Glomerular endothelial cell (primary cell): ENCODE data around the gene HNRNPH1. TPM values are rescaled to one million over a fixed set of nuclear protein-coding genes. Genes with fewer than 3 reads are reported as not detected.
"Not testable (repeated sequence)": the region's sequence is repeated elsewhere in the genome, so short reads cannot be mapped to it uniquely, and the experiment has no call there.

Experiments used
- DNase-seq: peaks from one replicate; pipeline ENCODE4 v3.0.0-alpha.2; 2011; ENCODE audit warnings: low read depth, low spot score; ENCODE audit errors: extremely low read depth
- total RNA-seq: library from RNA; depleted of rRNA; stranded (reverse); fragments of >200 nt; gene quantifications from 2 replicates; pipeline ENCODE4 v1.2.3, GENCODE V29; 2015

The HNRNPH1 gene
- total RNA-seq = 215 and 341 TPM in 2 replicates

- peak; percentile 90 for DNase-seq
These were observed at the start of gene HNRNPH1 for GRCh38 chr5:179623003-179623905. TSS of gene HNRNPH1 (minus strand) at chr5:179623671. CDS start at chr5:179623133, 538 bp downstream.

GRCh38 chr5:179668391-179668790 is 44.9 kb upstream of the HNRNPH1 start:
- no peak for DNase-seq

- not testable (repeated sequence) for DNase-seq
These were observed 38.2 kb upstream of the HNRNPH1 start for GRCh38 chr5:179661647-179662046.

GRCh38 chr5:179658179-179658856 is 34.8 kb upstream of the HNRNPH1 start:
- DNase-seq = not testable (repeated sequence)

- not testable (repeated sequence) for DNase-seq
These were observed 34.1 kb upstream of the HNRNPH1 start for GRCh38 chr5:179657302-179658178.

GRCh38 chr5:179653135-179653534 is 29.7 kb upstream of the HNRNPH1 start:
- DNase-seq = not testable (repeated sequence)

GRCh38 chr5:179650245-179650644 is 26.8 kb upstream of the HNRNPH1 start:
- not testable (repeated sequence) for DNase-seq

- DNase-seq = not testable (repeated sequence)
These were observed 25.8 kb upstream of the HNRNPH1 start for GRCh38 chr5:179649166-179649703.

GRCh38 chr5:179648410-179648809 is 24.9 kb upstream of the HNRNPH1 start:
- no peak for DNase-seq

GRCh38 chr5:179644766-179645165 is 21.3 kb upstream of the HNRNPH1 start:
- DNase-seq = not testable (repeated sequence)

- not testable (repeated sequence) for DNase-seq
These were observed 19.9 kb upstream of the HNRNPH1 start for GRCh38 chr5:179643141-179643920.

GRCh38 chr5:179642626-179643025 is 19.2 kb upstream of the HNRNPH1 start:
- not testable (repeated sequence) for DNase-seq

- DNase-seq = not testable (repeated sequence)
These were observed 18.3 kb upstream of the HNRNPH1 start for GRCh38 chr5:179641745-179642144.

GRCh38 chr5:179639296-179639695 is 15.8 kb upstream of the HNRNPH1 start:
- DNase-seq = not testable (repeated sequence)

GRCh38 chr5:179634370-179635172 is 11.1 kb upstream of the HNRNPH1 start:
- not testable (repeated sequence) for DNase-seq

- DNase-seq = not testable (repeated sequence)
These were observed 10.3 kb upstream of the HNRNPH1 start for GRCh38 chr5:179633501-179634369.

GRCh38 chr5:179624841-179625271 is 1.4 kb upstream of the HNRNPH1 start:
- DNase-seq = no peak
